ENCODE measurements around the gene ZBTB3.
A peak's percentile ranks its signal among the peaks of the same experiment; 100 is the strongest.

ZBTB3 gene

GRCh38 chr11:62705413-62705812, 48.5 kb downstream of the ZBTB3 start:
- H3K27ac ChIP-seq = peak overlapping the region; percentile 93

DNA sequence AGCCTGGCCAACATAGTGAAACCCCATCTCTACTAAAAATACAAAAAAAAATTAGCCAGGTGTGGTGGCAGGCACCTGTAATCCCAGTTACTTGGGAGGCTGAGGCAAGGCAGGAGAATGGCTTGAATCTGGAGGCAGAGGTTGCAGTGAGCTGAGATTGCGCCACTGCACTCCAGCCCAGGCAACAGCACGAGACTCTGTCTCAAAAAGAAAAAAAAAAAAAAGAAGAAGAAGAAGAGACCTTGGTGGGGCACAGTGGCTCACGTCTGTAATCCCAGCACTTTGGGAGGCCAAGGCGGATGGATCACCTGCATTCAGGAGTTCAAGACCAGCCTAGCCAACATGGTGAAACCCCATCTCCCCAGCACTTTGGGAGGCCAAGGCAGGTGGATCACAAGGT, 50.0 kb downstream of the ZBTB3 start:
- H3K27ac ChIP-seq = peak overlapping the region; percentile 93

More at GRCh38 chr11:62705413-62705812, 48.5 kb downstream of the ZBTB3 start:
- TF ChIP-seq CTCF (conservative IDR thresholded peaks at IDR 0.05) = peak; percentile 33; the same call in 1 of the 2 replicates

GRCh38 chr11:62702246-62702645, 51.7 kb downstream of the ZBTB3 start:
- TF ChIP-seq CTCF (conservative IDR thresholded peaks at IDR 0.05) = no peak
- H3K27ac ChIP-seq = no peak overlapping the region
